HPDE6-E6E7 (cell line): Measurements from ENCODE around the gene SLC12A5.
"Not testable (repeated sequence)": the region's sequence is repeated elsewhere in the genome, so short reads cannot be mapped to it uniquely, and the experiment has no call there.

ENCODE experiments used
- DNase-seq: peaks from one replicate; pipeline ENCODE4 v3.0.0; 2011; ENCODE audit warnings: missing footprints; ENCODE audit errors: extremely low spot score

SLC12A5 gene

DNA sequence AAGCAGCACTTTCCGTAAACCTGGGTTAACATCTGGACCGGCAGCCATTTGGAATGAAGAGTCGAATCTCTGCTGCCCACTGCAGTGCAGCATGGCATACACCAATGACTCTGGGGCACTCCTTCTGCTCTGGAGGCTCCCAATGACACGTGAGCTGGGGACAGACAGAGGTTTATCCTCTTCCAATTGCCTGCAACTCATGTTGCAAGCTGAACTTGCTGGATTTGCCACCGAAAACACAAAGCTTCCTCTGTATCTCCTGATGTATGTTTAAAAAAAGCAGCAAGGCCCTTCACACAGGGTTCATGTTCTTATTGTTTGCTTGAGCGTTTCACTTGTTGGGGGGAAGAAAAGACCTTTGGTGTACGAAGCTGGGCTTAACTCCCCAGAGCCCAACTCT, 49.9 kb downstream of the SLC12A5 start:
- DNase-seq: no peak

- DNase-seq: no peak
Observed at GRCh38 chr20:46081074-46081473, 52.1 kb downstream of the SLC12A5 start.

DNA sequence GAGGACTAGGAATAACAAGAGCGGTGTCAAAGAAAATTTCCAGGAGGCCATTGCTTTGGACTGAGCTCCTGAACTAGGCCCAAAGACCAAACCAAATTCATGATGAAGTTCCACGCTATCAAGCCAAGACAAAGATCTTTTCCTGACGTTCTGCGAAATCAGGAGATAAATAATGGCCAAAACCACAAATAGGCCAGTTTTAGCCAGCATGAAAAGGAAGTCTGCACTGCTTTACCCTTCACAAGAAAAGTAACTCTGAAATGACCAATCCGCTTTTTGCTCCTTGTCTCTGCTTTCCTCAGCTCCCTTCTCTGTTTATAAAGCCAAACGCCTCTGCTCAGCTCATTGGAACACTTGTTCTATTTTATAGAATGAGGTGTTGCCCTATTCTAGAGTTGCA, 54.1 kb downstream of the SLC12A5 start:
- no peak for DNase-seq

- DNase-seq: no peak
Observed at GRCh38 chr20:46083531-46084061, 54.6 kb downstream of the SLC12A5 start.

DNA sequence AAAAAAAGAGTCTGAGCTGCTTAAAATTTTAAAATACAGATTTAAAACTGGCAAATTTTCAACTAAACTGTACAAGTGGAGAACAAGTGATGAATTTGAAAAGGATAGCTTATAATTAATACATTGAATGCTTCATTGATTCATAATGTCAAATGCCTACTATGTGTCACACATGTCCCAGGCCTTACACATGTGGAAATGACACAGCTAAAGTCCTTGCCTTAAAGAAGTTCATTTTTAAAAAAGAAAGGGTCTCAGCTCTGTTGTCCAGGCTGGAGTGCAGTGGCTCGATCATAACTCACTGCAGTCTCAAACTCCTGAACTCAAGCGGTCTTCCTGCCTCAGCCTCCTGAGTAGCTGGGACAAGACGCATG, 55.8 kb downstream of the SLC12A5 start:
- DNase-seq: no peak

DNA sequence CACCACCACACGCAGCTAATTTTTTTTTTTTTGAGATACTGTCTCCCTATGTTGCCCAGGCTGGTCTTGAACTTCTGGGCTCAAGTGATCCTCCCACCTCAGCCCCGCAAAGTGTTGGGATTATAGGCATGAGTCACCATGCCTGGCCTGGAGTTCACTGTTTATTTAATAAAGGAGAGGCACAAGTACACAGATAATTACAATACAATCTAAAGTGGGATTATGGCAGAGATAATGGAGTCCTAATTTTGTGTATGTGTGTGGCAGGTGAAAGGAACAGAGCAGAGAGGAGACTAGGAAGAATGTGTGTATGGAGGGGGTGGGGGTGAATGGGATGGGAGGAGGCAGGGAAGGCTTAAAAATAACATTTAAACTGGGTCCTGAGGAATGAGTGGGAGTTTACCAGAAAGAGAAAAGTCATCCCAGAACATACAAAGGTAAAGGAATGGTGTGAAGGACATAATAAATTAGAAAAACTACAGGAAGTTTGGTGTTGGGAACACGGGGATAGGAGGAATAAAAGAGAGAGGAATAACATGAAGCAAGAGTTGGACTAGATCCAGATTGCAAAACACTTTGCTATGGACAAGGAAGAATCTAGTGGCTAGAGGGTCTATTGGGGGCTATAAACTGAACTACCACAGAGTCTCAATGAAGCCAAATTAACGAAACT, 56.3 kb downstream of the SLC12A5 start:
- no peak for DNase-seq

DNA sequence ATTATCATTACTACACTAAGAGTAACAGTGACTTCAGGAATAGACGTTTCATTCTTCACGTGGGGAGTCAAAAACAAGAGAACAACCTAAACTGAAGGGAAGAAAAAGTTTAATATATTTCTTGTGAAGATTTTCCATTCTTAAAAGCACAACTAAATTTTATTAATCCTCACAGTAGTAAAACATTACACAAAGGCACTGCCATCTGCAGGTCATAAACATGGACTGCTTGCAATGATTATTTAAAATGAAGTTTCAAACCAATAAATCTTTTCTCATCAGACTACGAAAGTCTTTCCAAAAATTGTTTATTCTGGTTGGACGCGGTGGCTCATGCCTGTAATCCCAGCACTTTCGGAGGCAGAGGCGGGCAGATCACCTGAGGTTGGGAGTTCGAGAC, 58.1 kb downstream of the SLC12A5 start:
- no peak for DNase-seq

GRCh38 chr20:46088409-46089166, 59.6 kb downstream of the SLC12A5 start:
- no peak for DNase-seq

DNA sequence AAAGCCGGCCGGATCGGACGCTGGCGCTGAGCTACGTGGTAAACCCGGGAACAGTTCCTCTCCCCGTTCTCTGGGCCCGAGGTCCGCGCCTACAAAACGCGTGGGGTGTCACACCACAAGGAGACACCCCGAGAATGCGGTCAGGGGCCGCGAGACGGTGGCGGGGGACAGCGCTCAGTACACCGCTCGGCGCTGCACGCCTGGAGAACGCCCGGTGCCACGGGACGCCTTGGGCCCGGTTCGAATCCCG, 60.1 kb downstream of the SLC12A5 start:
- DNase-seq: peak; percentile 49

DNA sequence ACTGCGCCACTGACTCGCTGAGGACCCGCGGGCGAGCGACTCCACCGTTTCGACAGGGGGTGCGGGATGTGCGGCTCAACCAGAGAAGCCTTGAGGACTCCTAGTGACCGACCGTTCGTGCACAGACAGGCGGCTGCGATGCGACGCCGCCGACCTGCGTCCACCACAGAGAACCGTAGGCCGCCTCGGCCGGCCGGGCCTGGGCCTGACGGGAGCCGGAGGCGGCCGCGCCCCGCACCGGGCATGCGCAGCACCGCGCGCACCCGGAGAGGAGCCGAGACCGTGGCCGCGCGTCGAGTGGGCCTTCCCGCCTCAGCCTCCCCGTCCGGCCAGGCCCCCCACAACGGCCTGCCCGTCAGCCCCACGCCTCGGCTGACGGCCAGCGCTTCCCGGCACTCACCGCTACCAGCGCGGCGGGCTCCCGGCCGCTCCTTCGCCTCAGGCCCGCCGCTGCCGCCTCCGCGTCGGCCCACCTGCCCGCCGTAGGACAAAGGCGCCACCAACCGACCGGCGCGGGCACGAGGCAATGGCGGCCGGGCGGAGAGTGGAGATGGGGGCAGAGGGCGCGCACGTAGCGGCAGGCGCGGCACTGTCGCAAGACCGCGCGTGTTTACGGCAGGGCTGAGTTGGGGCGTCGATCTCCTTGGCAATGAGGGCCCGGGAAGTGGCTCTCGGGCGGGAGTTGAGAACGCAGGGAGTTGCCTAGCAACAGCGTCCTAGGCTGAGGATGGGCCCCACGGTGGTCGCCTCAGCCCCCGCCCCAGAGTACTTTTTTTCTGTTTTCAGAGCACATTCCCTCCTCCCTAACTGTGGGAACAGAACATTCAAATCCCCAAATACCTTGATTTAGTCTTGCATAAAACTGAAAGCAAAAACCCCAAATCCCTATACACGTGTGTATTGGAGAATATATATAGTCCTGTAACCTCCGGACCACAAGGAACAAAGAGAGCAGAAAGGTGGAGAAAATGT, 60.7 kb downstream of the SLC12A5 start, which contains the start of gene NCOA5:
TSS of gene NCOA5 (minus strand) at position 546 of the 972 bp plus-strand sequence. CDS start 10,538 bp downstream, outside the sequence.
- peak; percentile 99 for DNase-seq

DNA sequence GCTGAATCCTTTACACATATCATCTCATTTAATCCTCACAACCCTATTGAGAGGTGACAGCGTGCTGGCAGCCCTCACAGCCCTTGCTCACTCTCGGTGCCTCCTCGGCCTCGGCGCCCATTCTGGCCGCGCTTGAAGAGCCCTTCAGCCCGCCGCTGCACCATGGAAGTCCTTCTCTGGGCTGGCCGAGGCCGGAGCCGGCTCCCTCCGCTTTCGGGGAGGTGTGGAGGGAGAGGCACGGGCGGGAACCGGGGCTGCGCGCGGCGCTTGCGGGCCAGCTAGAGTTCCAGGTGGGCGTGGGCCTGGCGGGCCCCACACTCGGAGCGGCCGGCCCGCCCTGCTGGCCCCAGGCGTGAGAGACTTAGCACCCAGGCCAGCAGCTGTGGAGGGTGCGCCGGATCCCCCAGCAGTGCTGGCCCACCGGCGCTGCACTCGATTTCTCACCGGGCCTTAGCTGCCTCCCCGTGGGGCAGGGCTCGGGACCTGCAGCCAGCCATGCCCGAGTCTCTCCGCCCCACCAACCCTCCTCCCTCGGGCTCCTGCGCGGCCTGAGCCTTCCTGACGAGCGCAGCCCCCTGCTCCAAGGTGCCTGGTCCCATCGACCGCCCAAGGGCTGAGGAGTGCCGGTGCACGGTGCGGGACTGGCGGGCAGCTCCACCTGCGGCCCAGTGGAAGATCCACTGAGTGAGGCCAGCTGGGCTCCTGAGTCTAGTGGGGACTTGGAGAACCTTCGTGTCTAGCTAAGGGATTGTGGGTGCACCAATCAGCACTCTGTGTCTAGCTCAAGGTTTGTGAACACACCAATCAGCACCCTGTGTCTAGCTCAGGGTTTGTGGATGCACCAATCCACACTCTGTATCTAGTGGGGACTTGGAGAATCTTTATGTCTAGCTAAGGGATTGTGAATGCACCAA, 62.9 kb downstream of the SLC12A5 start:
- not testable (repeated sequence) for DNase-seq

- DNase-seq: no peak
Observed at GRCh38 chr20:46093531-46093930, 64.5 kb downstream of the SLC12A5 start.

DNA sequence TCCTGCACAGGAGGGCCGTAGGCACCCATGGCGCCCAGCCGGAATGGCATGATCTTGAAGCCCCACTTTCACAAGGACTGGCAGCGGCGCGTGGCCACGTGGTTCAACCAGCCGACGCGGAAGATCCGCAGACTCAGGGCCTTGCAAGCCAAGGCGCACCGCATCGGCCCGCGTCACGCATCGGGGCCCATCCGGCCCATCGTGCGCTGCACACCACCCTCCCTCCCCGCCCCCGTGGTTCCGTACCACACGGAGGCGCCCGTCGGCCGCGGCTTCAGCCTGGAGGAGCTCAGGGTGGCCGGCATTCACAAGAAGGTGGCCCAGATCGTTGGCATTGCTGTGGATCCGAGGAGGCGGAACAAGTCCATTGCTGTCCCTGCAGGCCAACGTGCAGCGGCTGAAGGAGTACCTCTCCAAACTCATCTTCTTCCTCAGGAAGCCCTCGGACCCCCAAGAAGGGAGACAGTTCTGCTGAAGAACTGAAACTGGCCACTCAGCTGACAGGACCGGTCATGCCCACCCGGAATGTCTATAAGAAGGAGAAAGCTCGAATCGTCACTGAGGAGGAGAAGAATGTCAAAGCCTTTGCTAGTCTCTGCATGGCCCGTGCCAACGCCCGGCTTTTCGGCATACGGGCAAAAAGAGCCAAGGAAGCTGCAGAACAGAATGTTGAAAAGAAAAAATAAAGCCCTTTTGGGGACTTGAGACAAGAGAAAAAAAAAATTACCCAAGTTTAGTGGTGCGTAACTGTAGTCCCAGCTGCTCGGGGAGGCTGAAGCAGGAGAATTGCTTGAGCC, 70.7 kb downstream of the SLC12A5 start:
- DNase-seq: no peak

DNA sequence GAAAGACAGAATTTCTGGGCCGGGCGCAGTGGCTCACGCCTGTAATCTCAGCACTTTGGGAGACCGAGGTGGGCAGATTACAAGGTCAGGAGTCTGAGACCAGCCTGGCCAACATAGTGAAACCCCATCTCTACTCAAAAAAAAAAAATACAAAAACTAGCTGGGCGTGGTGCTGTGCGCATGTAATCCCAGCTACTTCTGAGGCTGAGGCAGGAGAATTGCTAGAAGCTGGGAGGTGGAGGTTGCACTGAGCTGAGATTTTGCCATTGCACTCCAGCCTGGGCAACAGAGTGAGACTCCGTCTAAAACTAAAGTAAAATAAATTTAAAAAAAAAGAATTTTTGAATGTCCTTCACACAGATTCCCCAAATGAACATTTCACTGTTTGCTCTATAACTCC, 71.4 kb downstream of the SLC12A5 start:
- not testable (repeated sequence) for DNase-seq

DNA sequence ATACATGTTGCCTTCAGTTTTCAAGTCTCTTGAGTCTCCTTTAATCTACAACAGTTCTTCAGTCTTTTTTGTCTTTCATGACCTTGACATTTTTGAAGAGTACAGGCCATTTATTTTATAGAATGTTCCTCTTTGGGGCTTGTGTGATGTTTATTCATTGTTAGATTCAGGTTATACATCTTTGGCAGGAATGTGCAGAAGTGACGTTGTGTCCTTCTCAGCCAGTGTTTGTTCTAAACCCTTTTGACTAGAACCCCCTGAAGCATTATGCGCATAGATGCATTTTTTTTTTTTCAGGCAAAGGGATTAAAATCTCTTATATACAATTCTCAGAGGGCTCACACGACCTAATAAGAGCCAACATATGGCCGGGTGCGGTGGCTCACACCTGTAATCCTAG, 72.0 kb downstream of the SLC12A5 start:
- no peak for DNase-seq

DNA sequence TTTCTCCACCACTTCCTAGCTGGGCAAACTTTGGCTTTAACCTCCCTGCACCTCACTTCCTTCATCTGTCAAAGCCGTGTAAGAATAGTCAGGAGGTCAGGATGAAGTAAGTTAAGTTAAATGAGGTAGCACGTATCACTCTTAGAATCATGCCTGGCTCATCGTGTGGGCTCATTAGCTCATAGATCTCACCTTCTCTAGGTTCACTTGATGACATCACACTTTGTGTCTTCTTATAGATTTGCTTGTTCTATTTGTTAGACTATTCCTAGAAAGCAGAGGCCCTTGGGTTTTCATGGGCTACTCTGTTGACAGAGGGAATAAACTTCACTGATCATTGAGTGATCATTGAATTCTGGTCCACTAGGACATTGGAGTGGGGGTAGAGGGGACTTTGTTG, 72.9 kb downstream of the SLC12A5 start:
- DNase-seq: no peak

DNA sequence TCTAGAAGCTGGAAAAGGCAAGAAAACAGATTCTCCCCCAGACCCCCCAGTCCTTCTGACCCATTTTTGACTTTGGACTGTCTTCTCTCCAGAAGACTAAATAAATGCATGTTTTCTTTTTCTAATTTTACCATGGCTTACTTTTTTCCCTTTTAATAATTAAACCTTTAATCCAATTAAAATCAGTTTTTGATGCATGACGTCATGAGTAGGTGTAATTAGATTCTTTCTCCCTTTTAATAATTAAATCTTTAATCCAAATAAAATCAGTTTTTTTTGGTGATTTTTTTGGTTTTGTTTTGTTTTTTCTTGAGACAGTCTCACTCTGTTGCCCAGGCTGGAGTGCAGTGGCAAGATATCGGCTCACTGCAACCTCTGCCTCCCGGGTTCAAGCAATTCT, 73.9 kb downstream of the SLC12A5 start:
- no peak for DNase-seq

DNA sequence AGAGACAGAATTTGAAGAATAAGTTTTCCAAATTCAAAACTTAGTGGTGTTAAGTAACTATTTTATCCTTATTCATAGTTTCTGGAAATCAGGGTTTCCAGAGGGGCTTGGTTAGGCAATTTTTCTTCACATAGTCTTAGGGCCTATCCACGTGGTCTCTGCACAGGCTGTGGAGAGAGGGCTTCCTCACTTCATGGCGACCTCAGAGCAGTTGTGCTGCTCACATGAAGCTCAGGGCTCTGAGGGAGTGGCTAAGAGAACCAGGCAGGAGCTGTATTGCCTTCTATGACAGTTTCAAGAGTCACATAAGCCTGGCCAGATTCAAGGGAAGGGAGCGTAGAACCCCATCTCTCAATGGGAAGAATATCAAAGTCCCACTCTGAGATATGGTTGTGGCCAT, 75.2 kb downstream of the SLC12A5 start:
- no peak for DNase-seq

DNA sequence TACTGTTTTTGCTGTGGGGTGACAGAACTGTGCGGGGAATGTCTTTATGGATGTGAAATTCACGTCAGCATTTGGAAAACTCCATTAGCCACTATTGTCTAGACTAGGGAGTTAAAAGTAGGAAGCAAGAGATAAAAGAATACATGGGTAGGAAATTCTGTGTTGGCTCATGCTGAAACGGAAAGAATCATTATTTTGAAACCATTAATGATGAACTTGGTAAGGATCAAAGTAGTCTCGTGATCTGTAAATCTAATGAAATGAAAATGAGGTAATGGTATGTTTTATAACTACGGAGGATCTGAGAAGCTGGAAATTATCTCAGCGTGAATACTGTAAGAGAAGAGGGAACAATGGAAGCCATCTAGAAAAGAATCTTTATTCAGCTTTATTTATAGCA, 78.0 kb downstream of the SLC12A5 start:
- no peak for DNase-seq

GRCh38 chr20:46108435-46108841, 79.4 kb downstream of the SLC12A5 start:
- no peak for DNase-seq
